ENCODE measurements around the gene SP3. TPM values are rescaled to one million over a fixed set of nuclear protein-coding genes. Genes with fewer than 3 reads are reported as not detected.

The SP3 gene
- total RNA-seq, 1 donor from 2014 or later, result 79.9 TPM

DNA sequence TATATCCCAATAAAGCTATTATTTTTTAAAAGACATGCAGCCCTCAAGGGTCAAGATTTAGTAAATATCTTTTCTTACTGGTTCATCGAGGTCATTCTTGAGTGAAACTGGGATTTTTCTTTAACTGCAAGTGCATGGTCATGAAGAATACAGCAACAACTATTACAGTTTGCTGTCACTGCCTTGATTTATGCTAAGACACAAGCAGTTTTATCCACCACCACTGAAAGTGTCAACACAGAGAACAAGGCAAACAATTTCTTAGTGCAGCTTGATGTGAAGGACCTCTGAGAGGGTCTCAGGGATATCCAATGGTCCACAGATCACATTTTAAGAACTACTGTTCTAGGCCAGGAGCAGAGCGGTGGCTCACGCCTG, 12.1 kb downstream of the SP3 start:
- H3K4me1 Mint-ChIP-seq (ENCODE audit: low read depth, unreplicated experiment), result peaks cover 9% of the 10 kb centered on the region
- no peak overlapping the region for H3K27ac Mint-ChIP-seq (ENCODE audit: unreplicated experiment)
- DNase-seq, result no peak
- TF ChIP-seq, protein P1, sequence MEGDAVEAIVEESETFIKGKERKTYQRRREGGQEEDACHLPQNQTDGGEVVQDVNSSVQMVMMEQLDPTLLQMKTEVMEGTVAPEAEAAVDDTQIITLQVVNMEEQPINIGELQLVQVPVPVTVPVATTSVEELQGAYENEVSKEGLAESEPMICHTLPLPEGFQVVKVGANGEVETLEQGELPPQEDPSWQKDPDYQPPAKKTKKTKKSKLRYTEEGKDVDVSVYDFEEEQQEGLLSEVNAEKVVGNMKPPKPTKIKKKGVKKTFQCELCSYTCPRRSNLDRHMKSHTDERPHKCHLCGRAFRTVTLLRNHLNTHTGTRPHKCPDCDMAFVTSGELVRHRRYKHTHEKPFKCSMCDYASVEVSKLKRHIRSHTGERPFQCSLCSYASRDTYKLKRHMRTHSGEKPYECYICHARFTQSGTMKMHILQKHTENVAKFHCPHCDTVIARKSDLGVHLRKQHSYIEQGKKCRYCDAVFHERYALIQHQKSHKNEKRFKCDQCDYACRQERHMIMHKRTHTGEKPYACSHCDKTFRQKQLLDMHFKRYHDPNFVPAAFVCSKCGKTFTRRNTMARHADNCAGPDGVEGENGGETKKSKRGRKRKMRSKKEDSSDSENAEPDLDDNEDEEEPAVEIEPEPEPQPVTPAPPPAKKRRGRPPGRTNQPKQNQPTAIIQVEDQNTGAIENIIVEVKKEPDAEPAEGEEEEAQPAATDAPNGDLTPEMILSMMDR (IDR thresholded peaks at IDR 0.05; ENCODE audit: partially characterized antibody, unreplicated experiment), result no peak
- H3K27me3 Mint-ChIP-seq (ENCODE audit: unreplicated experiment), result peaks cover 1% of the 10 kb centered on the region
- H3K36me3 Mint-ChIP-seq (ENCODE audit: unreplicated experiment), result peaks cover 6% of the 10 kb centered on the region
- H3K4me3 Mint-ChIP-seq (ENCODE audit: unreplicated experiment), result no peak overlapping the region
- no peaks in the 10 kb centered on the region for H3K9me3 Mint-ChIP-seq (ENCODE audit: unreplicated experiment)

GRCh38 chr2:173952267-173953046, 12.7 kb downstream of the SP3 start:
- H3K9me3 Mint-ChIP-seq (ENCODE audit: unreplicated experiment), result no peaks in the 10 kb centered on the region
- H3K4me1 Mint-ChIP-seq (ENCODE audit: low read depth, unreplicated experiment), result peaks cover 8% of the 10 kb centered on the region
- TF ChIP-seq, protein P1 (IDR thresholded peaks at IDR 0.05; ENCODE audit: partially characterized antibody, unreplicated experiment), result no peak
- H3K36me3 Mint-ChIP-seq (ENCODE audit: unreplicated experiment), result peaks cover 6% of the 10 kb centered on the region
- H3K4me3 Mint-ChIP-seq (ENCODE audit: unreplicated experiment), result no peak overlapping the region
- H3K27me3 Mint-ChIP-seq (ENCODE audit: unreplicated experiment), result peaks cover 1% of the 10 kb centered on the region
- H3K27ac Mint-ChIP-seq (ENCODE audit: unreplicated experiment), result no peak overlapping the region
- no peak for DNase-seq

- Mint-ChIP-seq H3K4me3 (ENCODE audit: unreplicated experiment) (no peak overlapping the region), H3K9me3 (ENCODE audit: unreplicated experiment) (no peaks in the 10 kb centered on the region), H3K27ac (ENCODE audit: unreplicated experiment) (no peak overlapping the region), H3K4me1 (ENCODE audit: low read depth, unreplicated experiment) (peaks cover 2% of the 10 kb centered on the region), H3K27me3 (ENCODE audit: unreplicated experiment) (peaks cover 1% of the 10 kb centered on the region), H3K36me3 (ENCODE audit: unreplicated experiment) (peaks cover 6% of the 10 kb centered on the region)
- DNase-seq, result no peak
- TF ChIP-seq, protein P1 (IDR thresholded peaks at IDR 0.05; ENCODE audit: partially characterized antibody, unreplicated experiment), result no peak
Measured at GRCh38 chr2:173948842-173949241, 16.3 kb downstream of the SP3 start.

DNA sequence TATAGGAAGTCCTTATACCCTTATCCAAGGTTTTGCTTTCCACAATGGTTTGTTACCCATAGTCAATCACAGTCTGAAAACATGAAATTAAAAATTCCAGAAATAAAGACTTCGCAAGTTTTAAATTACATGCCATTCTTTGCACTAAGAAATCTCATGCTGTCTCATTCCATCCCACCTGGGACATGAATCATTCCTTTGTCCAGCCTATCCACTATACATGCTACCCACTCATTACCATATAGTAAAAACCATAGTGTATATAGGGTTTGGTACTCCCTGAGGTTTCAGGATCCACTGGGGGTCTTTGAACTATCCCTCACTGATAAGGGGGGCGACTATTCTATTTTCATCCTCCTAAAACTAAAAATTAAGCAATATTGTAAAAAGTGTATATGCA, 17.0 kb downstream of the SP3 start:
- Mint-ChIP-seq H3K36me3 (ENCODE audit: unreplicated experiment) (peaks cover 6% of the 10 kb centered on the region), H3K4me3 (ENCODE audit: unreplicated experiment) (no peak overlapping the region), H3K27me3 (ENCODE audit: unreplicated experiment) (peaks cover 1% of the 10 kb centered on the region), H3K9me3 (ENCODE audit: unreplicated experiment) (no peaks in the 10 kb centered on the region), H3K4me1 (ENCODE audit: low read depth, unreplicated experiment) (peaks cover 2% of the 10 kb centered on the region), H3K27ac (ENCODE audit: unreplicated experiment) (no peak overlapping the region)
- TF ChIP-seq, protein P1 (IDR thresholded peaks at IDR 0.05; ENCODE audit: partially characterized antibody, unreplicated experiment), result no peak
- DNase-seq, result no peak

DNA sequence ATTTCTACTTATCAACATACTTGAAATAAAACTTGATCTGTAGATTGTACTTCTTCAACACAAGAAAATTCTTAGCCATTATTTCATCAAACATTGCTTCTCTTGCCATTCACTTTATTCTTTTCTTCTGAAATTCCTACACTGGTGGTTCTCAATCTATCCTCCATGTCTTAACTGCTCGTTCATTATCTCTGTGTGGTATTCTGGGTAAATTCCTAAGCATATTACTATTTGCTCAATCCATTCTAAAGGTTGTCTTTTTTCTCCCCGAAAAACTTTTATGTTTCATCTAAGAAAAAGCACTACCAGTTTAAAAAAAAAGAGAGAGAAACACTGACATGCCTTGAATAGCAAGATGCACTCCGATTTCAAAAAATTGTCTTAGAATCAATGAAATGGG, 18.0 kb downstream of the SP3 start:
- Mint-ChIP-seq H3K36me3 (ENCODE audit: unreplicated experiment) (no peaks in the 10 kb centered on the region), H3K9me3 (ENCODE audit: unreplicated experiment) (no peaks in the 10 kb centered on the region), H3K27me3 (ENCODE audit: unreplicated experiment) (peaks cover 1% of the 10 kb centered on the region), H3K27ac (ENCODE audit: unreplicated experiment) (no peak overlapping the region), H3K4me1 (ENCODE audit: low read depth, unreplicated experiment) (peaks cover 2% of the 10 kb centered on the region), H3K4me3 (ENCODE audit: unreplicated experiment) (no peak overlapping the region)
- TF ChIP-seq, protein P1 (IDR thresholded peaks at IDR 0.05; ENCODE audit: partially characterized antibody, unreplicated experiment), result no peak
- no peak for DNase-seq
